Measurements from ENCODE around the gene ELMO1.

The ELMO1 gene

GRCh38 chr7:37285706-37286453 is 162.8 kb downstream of the ELMO1 start:
- no peak overlapping the region for H3K27ac ChIP-seq
- TF ChIP-seq CTCF (IDR thresholded peaks at IDR 0.05), result no peak
- H3K9me3 ChIP-seq (ENCODE audit: control insufficient read depth, low read length), result no peaks in the 10 kb centered on the region
- peaks cover 6% of the 10 kb centered on the region for H3K4me1 ChIP-seq
- no peak overlapping the region for H3K4me3 ChIP-seq (ENCODE audit: low read depth, low read length)
- no peaks in the 10 kb centered on the region for H3K36me3 ChIP-seq (ENCODE audit: control insufficient read depth, insufficient read depth, low read length)
- H3K27me3 ChIP-seq (ENCODE audit: control insufficient read depth, insufficient read depth, low read length), result no peaks in the 10 kb centered on the region
- H3K79me2 ChIP-seq, result no peaks in the 10 kb centered on the region
- H2AFZ ChIP-seq, result peak overlapping the region; percentile 10
- no peak overlapping the region for H3K4me2 ChIP-seq (ENCODE audit: low read length)
- no peak overlapping the region for H3K9ac ChIP-seq

- no peak overlapping the region for H3K27ac ChIP-seq
- peak; percentile 87 for TF ChIP-seq CTCF (IDR thresholded peaks at IDR 0.05)
- no peaks in the 10 kb centered on the region for H3K36me3 ChIP-seq (ENCODE audit: control insufficient read depth, insufficient read depth, low read length)
- H3K4me2 ChIP-seq (ENCODE audit: low read length), result no peak overlapping the region
- H3K9me3 ChIP-seq (ENCODE audit: control insufficient read depth, low read length), result no peaks in the 10 kb centered on the region
- H3K4me3 ChIP-seq (ENCODE audit: low read depth, low read length), result no peak overlapping the region
- H3K79me2 ChIP-seq, result peaks cover under 1% of the 10 kb centered on the region
- peaks cover 6% of the 10 kb centered on the region for H3K4me1 ChIP-seq
- no peaks in the 10 kb centered on the region for H3K27me3 ChIP-seq (ENCODE audit: control insufficient read depth, insufficient read depth, low read length)
- no peak overlapping the region for H2AFZ ChIP-seq
- H3K9ac ChIP-seq, result no peak overlapping the region
Measured at GRCh38 chr7:37284805-37285231, 163.8 kb downstream of the ELMO1 start.

GRCh38 chr7:37284285-37284684 is 164.4 kb downstream of the ELMO1 start:
- Histone ChIP-seq H3K36me3 (ENCODE audit: control insufficient read depth, insufficient read depth, low read length) (no peaks in the 10 kb centered on the region), H3K9me3 (ENCODE audit: control insufficient read depth, low read length) (no peaks in the 10 kb centered on the region), H2AFZ (no peak overlapping the region), H3K27ac (no peak overlapping the region), H3K4me1 (peaks cover 6% of the 10 kb centered on the region), H3K4me3 (ENCODE audit: low read depth, low read length) (no peak overlapping the region), H3K9ac (no peak overlapping the region), H3K79me2 (peaks cover 6% of the 10 kb centered on the region), H3K27me3 (ENCODE audit: control insufficient read depth, insufficient read depth, low read length) (no peaks in the 10 kb centered on the region), H3K4me2 (ENCODE audit: low read length) (no peak overlapping the region)
- no peak for TF ChIP-seq CTCF (IDR thresholded peaks at IDR 0.05)

- TF ChIP-seq CTCF (IDR thresholded peaks at IDR 0.05), result no peak
- H3K27me3 ChIP-seq (ENCODE audit: control insufficient read depth, insufficient read depth, low read length), result no peaks in the 10 kb centered on the region
- H3K36me3 ChIP-seq (ENCODE audit: control insufficient read depth, insufficient read depth, low read length), result no peaks in the 10 kb centered on the region
- no peak overlapping the region for H3K27ac ChIP-seq
- H2AFZ ChIP-seq, result no peak overlapping the region
- peaks cover 9% of the 10 kb centered on the region for H3K79me2 ChIP-seq
- H3K4me3 ChIP-seq (ENCODE audit: low read depth, low read length), result no peak overlapping the region
- H3K9me3 ChIP-seq (ENCODE audit: control insufficient read depth, low read length), result no peaks in the 10 kb centered on the region
- H3K4me1 ChIP-seq, result peaks cover 6% of the 10 kb centered on the region
- H3K4me2 ChIP-seq (ENCODE audit: low read length), result no peak overlapping the region
- H3K9ac ChIP-seq, result no peak overlapping the region
Measured at GRCh38 chr7:37283716-37284115, 164.9 kb downstream of the ELMO1 start.

- H3K27me3 ChIP-seq (ENCODE audit: control insufficient read depth, insufficient read depth, low read length), result no peaks in the 10 kb centered on the region
- no peak overlapping the region for H3K9ac ChIP-seq
- no peaks in the 10 kb centered on the region for H3K9me3 ChIP-seq (ENCODE audit: control insufficient read depth, low read length)
- H3K27ac ChIP-seq, result no peak overlapping the region
- H3K4me3 ChIP-seq (ENCODE audit: low read depth, low read length), result no peak overlapping the region
- peaks cover 14% of the 10 kb centered on the region for H3K79me2 ChIP-seq
- H3K36me3 ChIP-seq (ENCODE audit: control insufficient read depth, insufficient read depth, low read length), result no peaks in the 10 kb centered on the region
- no peak for TF ChIP-seq CTCF (IDR thresholded peaks at IDR 0.05)
- peaks cover 6% of the 10 kb centered on the region for H3K4me1 ChIP-seq
- no peak overlapping the region for H2AFZ ChIP-seq
- no peak overlapping the region for H3K4me2 ChIP-seq (ENCODE audit: low read length)
Measured at GRCh38 chr7:37282927-37283326, 165.7 kb downstream of the ELMO1 start.
